OCI-M2 (cell line): ENCODE data around the gene COL28A1.
"Not testable (repeated sequence)": the region's sequence is repeated elsewhere in the genome, so short reads cannot be mapped to it uniquely, and the experiment has no call there.

ENCODE experiments used
- DNase-seq: peaks from one replicate; lab custom pipeline; 2025; ENCODE audit not compliant: unreplicated experiment; lab: John Stamatoyannopoulos, UW

The COL28A1 gene

DNA sequence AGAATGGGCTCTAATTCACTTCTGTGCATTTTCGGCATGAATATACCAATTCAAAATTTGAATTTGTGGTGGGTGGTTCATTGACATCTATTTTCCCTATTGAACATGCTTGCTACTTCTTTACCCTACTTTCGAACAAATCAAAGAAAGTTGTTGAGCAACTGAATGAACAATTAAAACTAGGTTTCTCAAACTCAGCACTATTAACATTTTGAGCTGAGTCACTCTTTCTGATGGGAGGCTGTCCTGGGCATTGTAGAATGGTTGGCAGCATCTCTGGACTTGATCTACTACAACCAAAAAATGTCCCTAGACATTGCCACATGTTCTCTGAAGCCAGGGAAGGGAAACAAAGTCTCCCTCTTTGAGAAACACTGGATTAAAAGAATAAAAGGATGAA is 116.7 kb downstream of the COL28A1 start:
- DNase-seq: no peak

DNA sequence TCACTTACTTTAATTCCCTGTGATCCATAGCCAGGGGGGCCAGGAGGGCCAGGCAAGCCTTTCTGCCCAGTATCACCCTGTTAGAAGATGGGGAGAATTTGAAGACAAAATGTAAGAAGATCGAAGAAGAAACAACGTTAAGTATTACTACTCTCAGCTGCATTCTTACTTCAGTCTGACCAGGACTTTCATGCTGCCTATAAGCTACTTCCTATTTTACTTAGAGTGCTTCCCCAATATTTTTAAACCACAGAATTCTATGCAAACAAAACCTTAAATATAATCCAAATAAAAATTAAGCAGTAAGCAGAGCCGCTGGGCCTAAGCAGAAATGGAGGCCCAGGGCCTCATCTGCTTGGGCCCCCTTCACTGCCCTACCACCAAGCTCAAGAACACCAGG is 117.8 kb downstream of the COL28A1 start:
- no peak for DNase-seq

DNA sequence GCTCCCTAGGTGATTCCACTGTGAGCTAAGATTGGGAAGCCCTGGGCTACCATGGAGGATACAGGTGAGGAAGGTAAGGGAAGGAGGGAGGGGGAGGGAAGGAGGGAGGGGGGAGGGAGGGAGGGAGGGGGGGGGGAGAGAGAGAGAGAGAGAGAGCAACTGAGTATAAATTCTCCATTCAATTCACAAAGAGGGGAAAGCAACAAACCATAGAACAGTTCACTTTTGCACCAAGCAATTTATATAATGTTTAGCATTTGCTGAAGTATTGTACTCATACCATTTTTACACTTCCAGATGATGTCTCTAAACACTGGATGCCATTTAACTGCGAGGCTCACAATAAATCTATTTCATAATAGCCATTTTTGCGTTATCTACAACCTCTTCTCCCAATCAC is 118.3 kb downstream of the COL28A1 start:
- DNase-seq: no peak

DNA sequence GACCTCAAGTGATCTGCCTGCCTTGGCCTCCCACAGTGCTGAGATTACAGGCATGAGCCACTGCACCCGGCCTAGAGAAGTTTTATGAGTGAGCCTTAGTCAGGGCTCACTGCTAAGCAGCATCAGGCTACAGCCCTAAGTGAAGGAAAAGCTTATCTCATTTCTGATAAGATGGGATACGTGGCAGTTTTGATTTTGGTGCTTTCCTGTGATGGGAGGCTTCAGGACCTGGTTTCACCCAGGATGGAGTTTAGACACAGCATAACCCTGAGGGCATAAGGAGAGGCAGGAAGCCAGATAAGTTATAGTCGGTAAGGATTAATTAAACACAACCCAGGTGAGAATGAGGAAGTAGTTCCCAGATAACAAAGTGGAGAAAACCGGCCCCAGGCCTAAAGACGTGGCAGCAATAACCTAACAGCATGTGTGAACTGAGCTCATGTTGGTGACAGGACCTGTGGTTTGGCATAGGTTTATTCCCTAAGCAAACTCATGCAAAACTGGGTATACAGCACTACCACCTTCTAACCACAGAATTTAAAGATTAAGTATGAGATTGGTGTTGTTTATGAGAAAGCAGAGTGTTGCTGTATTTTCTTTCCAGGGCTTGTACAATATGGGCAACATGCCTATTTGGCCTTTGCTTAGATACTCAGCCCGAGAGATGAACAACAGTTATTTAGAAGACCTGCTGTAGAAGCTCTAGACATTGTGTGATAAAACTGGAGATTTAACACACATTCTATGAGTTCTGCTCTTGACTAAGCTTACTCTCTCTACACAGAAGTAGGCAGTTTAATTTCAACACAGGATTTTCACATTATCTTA is 119.4 kb downstream of the COL28A1 start:
- DNase-seq: no peak

DNA sequence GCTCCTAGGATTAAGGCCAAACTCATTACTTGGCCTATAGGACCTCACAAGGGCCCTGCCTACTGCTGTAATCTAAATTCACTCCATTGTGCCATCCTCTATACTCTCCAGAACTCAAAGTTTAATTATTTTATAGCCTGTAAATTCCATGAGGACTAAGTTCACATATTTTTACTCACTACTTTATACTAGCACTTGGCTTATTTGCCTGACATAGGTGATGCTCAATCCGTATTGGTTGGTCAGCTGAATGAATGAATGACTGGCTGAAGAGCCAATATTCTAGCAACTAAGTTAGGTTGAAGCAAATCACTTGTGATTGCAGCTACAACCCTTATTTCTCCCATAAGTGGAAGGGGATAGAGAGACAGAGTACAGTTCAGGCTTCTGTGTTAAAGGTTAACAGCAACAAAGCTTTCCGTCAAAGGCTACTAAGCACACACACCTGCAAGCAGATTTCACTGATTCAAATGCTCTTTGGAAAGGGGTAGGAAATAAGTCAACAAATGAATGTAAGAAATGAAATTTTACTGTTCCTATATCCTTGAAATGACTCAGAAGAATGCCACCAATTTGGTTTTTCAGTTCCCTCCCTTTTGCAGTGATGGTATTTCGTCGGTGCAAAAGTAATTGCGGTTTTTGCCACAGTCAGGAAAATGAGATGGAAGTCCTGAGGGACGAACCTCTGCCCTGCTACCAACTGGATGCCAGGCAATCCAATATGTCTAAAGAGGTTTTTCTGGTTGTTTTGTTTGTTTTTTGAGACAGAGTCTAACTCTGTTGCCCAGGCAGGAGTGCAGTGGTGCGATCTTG is 120.7 kb downstream of the COL28A1 start:
- no peak for DNase-seq

DNA sequence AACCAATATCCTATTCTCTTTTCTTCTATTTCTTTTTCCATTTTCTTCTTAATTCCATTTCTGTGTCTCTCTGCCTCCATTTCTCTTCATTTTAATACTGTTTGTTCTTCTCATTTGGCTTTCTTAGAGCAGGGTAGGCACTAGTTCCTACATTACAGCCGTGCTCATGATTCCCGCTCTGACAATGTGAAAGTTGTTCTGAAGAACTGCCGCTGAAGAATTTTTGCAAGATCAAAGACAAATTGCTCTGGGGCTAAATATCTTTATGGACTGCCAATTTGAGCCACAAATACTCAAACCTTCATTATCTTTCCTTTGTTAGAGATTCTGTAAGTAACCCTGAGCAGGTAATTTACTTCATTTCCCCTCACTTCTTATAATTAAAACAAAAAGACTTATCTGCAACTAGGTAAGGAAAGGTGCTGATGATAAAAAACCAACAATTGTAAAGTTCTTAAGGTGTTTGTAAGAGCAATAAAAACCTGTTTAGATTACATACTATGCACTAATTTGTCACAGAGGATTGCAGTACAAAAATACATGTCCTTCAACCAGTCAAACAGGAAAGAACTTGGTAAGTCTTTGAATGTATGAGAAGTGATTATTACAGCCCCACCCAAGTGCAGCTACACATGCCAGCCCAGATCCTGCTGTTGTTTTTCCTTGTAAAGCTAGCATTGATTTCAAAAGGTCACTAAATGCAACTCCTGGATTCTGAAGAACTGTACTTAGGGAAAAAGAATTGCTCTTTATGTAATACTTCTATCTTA is 127.5 kb downstream of the COL28A1 start:
- no peak for DNase-seq

DNA sequence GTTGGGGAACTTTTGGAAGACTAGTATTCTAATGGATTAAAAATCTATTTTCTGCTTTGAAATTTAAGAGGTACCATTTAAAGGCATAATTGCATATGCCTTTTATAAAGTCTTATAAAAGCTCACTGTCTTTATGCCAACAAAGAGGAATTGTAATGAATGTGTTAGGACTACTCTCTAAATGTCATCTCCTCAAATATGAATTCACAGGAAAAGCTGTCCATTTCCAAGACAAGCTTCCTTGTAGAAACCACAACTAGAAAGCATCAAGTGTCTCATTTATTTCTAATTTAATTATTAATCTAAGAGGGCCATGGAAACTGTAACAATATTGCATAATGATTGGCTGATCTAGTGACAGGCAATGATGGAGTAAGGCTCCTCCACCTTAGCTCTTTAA is 130.2 kb downstream of the COL28A1 start:
- no peak for DNase-seq

DNA sequence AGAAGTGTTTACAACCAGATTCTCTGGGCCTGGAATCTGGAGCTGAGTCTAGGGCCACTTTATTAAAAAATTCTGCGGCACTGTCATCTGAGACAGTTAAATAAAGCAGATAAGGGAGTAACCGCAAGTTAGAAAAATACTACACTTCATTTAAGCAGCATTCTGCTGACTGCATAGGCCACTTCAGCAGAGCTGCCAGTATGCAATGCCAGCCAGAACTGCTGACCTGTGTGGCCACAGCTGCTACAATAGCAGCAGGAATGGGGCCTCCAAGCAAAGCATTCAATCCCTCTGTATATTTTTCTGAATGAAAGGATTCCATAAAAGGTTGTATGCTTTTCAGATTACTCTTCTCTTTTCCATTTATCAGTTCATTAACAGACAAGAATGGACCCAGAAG is 136.0 kb downstream of the COL28A1 start:
- no peak for DNase-seq

DNA sequence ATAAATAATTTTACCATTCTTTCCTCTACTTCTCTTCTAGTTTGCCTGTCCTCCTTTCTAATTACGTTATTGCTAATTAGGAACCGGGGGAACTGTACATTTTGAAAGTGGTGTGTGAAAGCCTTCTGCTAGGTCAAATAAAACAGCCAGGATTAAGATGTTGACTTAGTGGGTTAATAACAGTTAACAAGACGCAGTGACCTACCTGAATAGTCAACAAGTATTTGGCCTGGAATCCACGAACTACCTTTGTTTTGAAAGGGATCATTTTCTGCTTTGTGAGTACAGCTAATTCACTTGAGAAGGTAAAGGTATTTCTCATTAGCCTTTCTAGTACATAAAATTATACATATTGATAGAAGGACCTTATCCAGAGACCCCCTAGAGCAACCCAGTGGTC is 139.9 kb downstream of the COL28A1 start:
- no peak for DNase-seq

DNA sequence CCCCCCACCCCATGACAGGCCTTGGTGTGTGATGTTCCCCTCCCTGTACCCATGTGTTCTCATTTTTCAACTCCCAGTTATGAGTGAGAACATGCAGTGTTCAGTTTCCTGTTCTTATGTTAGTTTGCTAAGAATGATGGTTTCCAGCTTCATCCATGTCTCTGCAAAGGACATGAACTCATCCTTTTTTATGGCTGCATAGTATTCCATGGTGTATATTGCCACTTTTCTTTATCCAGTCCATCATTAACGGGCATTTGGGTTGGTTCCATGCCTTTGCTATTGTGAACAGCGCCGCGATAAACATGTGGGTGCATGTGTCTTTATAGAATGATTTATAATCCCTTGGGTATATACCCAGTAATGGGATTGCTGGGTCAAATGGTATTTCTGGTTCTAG is 147.5 kb downstream of the COL28A1 start:
- not testable (repeated sequence) for DNase-seq

DNA sequence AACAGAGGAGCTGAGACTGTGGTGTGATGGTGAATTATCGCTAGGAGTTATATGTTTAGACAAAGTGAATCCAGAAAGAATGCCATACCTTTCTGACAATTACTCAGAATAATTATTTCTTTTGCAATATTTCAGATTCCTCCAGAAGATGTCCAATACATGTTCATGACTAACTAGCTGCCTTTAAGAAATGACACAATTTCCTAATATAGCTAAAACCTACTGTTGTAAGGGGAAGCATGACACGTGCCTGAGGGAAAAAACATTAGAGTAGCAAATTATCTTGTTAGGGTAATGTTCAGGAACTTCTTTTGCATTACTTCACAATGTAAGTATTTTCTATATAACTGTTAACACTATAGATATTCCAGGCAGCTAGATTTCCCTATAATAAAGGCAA is 150.3 kb downstream of the COL28A1 start:
- no peak for DNase-seq

DNA sequence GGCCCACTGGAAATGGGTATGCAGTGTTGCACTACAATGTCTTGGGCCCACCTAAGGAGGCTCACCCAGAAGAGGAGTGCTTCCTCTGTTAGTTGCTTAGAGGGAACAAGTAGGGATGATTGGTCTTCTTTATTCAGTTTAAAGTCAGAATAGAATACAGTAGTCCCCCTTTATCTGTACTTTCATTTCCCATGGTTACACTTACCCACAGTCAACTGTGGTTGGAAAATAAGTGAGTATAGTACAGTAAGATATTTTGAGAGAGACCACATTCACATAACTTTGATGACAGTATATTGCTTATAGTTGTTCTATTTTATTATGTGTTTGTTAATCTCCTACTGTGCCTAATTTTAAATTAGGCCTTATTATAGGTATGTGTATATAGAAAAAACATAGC is 151.4 kb downstream of the COL28A1 start:
- no peak for DNase-seq

DNA sequence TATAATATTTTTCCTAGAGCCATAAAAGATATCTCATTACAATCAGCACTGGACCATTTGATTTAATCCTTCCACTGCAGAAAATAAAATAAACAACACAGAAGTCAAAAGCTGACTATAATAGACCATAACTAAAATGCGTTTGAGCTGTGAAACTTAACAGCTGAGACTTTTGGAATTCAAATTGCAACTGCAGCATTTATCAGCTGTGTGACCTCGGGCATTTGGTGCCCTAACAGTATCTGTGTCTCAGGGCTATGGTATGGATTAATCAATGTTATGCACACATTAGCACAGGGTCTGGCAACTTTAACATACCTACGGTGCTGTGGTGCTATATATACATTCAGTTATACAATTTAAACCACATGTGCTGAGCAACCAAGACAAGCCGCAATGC is 160.1 kb downstream of the COL28A1 start:
- DNase-seq: no peak

DNA sequence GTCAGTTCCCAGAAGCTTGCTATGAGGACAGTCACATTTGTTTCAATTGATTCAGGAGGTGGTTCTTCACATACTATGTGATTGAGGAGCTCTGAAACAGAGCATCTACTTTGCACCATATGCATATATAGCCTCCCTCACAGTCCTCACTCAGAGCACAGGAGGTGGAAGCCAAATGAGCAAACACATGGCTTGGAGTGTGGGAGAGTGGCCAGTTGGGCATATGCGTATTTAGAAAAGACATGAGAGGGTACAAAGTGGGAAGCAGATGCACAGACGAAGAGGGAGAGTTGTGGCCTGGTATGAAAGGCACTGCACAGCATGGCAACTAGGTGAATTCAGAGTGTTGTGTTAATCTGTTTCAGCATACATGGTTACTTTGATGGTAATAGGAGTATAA is 165.6 kb downstream of the COL28A1 start:
- no peak for DNase-seq

DNA sequence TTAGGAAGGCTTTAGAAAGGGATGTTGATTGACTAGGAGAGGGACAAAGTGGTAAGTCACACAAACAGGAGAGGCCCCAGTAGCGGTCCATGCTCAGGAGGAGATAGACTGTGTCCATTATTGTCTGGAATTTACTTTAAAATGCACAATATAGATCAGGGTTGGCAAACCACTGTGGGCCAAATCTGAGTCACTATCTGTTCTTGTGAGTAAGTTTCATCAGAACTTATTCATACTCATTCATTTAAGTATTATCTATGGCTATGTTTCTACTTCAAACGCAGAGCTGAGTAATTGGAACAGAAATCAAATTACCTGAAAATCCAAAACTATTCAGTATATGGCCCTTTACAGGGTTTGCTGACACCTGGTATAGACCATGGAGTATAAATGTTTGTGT is 166.5 kb downstream of the COL28A1 start:
- no peak for DNase-seq

DNA sequence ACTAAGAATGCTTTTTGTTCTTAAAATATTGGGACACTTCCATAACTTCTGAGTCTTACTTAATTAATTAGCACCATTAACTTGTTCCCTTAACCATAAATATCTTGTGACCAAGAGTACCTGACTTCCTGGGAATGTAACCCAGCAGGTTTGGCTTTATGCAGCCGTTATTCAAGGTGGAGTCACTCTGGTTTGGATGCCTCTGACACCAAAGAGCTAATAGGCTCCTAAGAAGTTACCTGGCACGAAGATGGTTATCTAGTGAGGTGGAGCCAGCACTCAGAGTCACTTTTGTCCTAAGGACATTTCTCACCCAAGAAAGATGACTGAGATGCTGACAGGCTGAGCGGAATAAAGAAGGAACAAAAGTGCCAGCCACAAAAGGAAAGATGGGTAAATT is 181.0 kb downstream of the COL28A1 start:
- DNase-seq: no peak

DNA sequence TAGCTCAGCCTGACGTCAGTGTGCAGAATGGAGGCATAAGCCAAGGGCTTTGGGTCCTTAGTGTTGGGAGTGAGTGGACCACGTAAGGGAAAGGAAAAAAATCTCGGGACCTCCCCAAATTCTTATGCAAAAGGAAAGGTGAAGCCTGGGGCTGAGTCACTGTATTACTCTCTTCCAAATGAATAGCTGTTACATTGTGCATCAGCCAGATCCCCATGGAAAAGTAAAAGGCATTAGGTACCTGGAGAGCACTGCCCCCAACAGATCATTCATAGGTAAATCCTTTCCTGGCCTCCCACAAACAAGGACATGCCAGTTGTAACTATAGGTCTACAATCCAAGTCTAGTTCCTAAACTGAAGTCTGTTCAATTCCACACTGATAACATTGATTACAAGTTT is 182.8 kb downstream of the COL28A1 start:
- DNase-seq: no peak

DNA sequence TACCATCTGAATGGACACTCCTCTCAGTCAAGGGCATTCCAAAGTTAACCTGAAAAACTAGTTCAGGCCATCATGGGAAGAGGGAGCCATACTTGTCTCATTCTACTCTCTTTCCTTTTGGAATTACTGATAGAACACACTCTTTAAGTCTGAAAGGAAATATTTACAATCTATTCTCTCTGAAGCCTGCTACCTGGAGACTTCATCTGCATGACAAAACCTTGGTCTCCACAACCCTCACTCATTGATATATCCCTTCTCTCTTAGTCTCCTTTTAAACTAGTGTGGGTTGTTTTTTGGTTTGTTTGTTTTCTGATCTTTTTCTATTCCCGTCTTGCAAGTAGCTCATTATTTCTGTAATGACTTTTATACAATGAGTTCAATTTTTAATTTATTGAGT is 183.8 kb downstream of the COL28A1 start:
- DNase-seq: no peak

DNA sequence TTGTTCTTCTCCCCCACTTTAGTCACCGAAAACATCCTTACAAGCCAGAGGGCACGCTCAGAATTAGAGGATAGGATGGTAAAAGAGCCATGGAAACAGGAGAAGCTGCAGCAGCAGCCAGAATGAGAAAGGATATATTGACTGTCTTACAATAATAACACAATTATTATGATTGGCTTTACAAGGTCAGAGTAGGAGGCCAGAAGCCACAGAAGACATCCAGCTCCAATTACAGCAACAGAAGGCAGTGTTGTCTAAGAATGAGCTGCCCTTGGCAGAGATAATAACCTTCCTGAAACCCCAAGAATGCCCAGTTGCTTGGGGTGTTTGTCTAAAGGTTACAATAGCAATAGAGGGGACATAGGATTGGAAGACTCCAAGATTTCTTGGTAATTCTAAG is 184.5 kb downstream of the COL28A1 start:
- no peak for DNase-seq

DNA sequence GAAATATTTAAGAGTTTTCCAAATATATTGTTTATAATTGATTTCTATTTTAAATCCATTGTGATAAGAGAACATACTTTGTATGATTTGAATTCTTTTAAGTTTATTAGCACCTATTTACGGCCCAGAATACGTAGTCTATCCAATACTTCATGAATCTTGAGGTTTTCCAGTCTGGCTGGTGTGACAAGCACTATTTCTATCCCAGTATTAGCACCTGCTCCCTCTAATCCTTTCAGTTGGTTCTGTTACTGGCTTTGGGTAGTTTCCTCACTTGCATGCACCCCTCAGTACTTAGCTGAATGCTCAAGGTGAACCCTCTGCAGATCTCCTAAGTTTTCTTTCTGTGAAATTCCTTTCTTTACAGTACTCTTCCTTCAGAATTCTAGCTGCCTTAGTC is 186.5 kb downstream of the COL28A1 start:
- DNase-seq: no peak

DNA sequence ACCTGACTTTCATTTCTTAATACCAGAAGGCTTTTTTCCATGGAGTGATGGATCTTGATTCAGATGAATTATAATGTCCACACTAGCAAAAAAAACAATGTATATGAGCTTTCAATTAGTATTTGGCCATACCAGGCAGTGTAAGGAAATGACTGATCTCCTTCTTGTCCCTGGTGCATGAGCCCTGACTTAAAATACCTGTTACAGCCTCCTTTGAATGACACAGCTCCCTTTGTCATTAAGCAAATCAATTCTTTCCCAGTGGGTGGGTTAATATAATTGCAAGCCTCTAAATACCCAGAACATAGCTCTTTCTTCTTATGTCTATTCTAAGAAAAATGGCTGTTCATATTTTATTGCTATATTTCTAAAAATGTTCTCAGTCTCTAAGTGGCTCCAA is 188.6 kb downstream of the COL28A1 start:
- no peak for DNase-seq

DNA sequence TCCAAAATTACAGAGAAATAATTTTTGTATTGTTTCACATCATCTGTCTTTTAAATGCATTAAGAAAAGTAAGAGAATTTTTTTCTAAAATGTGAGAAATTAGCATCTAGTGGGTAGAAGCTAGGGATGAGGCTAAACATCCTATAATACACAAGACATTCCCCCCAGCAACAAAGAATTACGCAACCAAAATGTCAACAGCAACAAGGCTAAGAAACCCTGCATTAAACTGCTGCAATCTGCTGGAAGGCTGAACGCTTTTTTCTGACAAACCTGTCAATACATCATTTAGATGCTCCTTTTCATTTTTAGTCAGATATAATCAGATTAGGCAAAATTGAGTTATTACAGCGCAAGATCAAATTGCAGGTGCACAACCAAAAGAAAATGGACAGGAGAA is 191.1 kb downstream of the COL28A1 start:
- no peak for DNase-seq
